ENCODE measurements around the gene ERF. TPM values are rescaled to one million over a fixed set of nuclear protein-coding genes. Genes with fewer than 3 reads are reported as not detected.

The ERF gene
- total and polyA plus RNA-seq, 2 of the 4 experiments (the other 2 are of a cell fraction), result 5.2 to 32.4 TPM

DNA sequence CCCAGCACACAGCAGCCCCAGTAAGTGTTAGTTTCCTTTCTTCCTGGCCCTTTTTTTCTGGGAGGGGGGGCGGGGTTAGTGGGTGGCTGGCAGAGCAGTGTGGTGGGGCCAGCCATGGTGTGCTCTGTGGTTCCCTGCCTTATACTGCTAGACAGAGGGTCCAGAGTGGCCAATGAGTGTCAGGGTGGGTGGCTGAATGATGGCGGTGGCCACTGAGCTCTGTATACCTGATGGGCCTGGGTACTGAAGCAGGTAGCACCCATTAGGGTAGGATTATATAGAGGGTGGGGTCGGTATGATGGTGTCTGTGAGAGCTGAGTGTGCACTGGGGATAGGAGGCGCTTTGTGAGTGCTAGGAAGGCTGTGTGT lies 27.9 kb upstream of the ERF start:
- peaks cover 10% of the 10 kb centered on the region for H3K36me3 ChIP-seq (ENCODE audit: control insufficient read depth, insufficient read depth, low read length)
- peaks cover 55% of the 10 kb centered on the region for H3K4me1 ChIP-seq (ENCODE audit: control insufficient read depth, insufficient read depth, low read length)
- POLR2A ChIA-PET (ENCODE audit: unreplicated experiment), result no interaction called here
- H3K23ac ChIP-seq (ENCODE audit: low read depth, low read length), result peak overlapping the region; percentile 92
- peaks cover 49% of the 10 kb centered on the region for H4K20me1 ChIP-seq (ENCODE audit: insufficient read depth, low read length)
- DNase-seq (no peak), ATAC-seq (ENCODE audit: low read depth) (no peak)
- peak overlapping the region in 1 of 2 experiments; percentile 80; a peak in 2 of 4 replicates for H4K8ac ChIP-seq (ENCODE audit: low read depth in 2 of 2, low read length in 2 of 2)
- H3K27me3 ChIP-seq (ENCODE audit: control insufficient read depth, insufficient read depth, low read length), result no peaks in the 10 kb centered on the region
- H3K14ac ChIP-seq (replicated peaks; ENCODE audit: low read depth, low read length), result peak overlapping the region; percentile 85
- H3K4ac ChIP-seq (ENCODE audit: low read depth, low read length), result peak overlapping the region; percentile 95
- peak overlapping the region; percentile 99 for H2AK9ac ChIP-seq (replicated peaks; ENCODE audit: low read depth, low read length, poor library complexity)
- WGBS, 2 experiments (ENCODE audit: extremely low coverage in 2 of 2, insufficient read length in 1 of 2), result 39% methylated on average over 2 of the region's 4 CpGs; no CpG with 5 or more reads in 1 of the 2 experiments
- H3K4me3 ChIP-seq (ENCODE audit: insufficient read depth, low read depth, low read length), result no peak overlapping the region
- no peaks in the 10 kb centered on the region for H3K9me3 ChIP-seq (ENCODE audit: control insufficient read depth, insufficient read depth, low read length)
- peaks cover 16% of the 10 kb centered on the region for H3K9me1 ChIP-seq (ENCODE audit: insufficient read depth, low read length)
- H3K9ac ChIP-seq (ENCODE audit: low read depth, low read length), result no peak overlapping the region
- H2BK5ac ChIP-seq (ENCODE audit: low read depth, low read length, poor library complexity, severe bottlenecking), result peak overlapping the region; percentile 86
- peak overlapping the region; percentile 87 for H2AFZ ChIP-seq (replicated peaks; ENCODE audit: low read length, poor library complexity)
- peaks cover 36 to 75% of the 10 kb centered on the region in 2 experiments for H3K79me1 ChIP-seq (ENCODE audit: low read depth in 1 of 2, low read length in 2 of 2)
- peak overlapping the region; percentile 91 for H4K91ac ChIP-seq (ENCODE audit: insufficient read depth, low read depth, low read length)
- dilution Hi-C loops (cut with HindIII; ENCODE audit: low sequenced_read_pairs, unreplicated experiment) (no loop called here), intact Hi-C loops (cut with micrococcal nuclease) (no loop called here), in situ Hi-C loops (cut with MboI; ENCODE audit: low sequenced_read_pairs) (no loop called here)
- peak overlapping the region; percentile 99 for H2AK5ac ChIP-seq (ENCODE audit: low read depth, low read length)
- peak overlapping the region; percentile 74; the same call in 1 of the 2 replicates for H2BK20ac ChIP-seq (ENCODE audit: low read depth, low read length)
- H3K27ac ChIP-seq (ENCODE audit: insufficient read depth, low read length), result peak overlapping the region; percentile 84
- H2BK120ac ChIP-seq (ENCODE audit: low read depth, low read length), result peak overlapping the region; percentile 65
- CTCF ChIA-PET, result no interaction called here
- peak overlapping the region; percentile 95 for H3K4me2 ChIP-seq (ENCODE audit: low read depth, low read length)
- H2BK15ac ChIP-seq (ENCODE audit: low read depth, low read length), result peak overlapping the region; percentile 73; the same call in 2 of the 3 replicates
- no peak overlapping the region for H4K5ac ChIP-seq (ENCODE audit: low read depth, low read length)
- no peak overlapping the region for H3K56ac ChIP-seq (ENCODE audit: extremely low read depth, insufficient read depth, low read length)
- no TSS peak for BruUV-seq (replicated peaks)
- no peak overlapping the region for H3K18ac ChIP-seq (ENCODE audit: low read depth, low read length)
- TF ChIP-seq CHD1 (IDR thresholded peaks at IDR 0.05; ENCODE audit: low read depth, low read length) (no peak), BHLHE40 (IDR thresholded peaks at IDR 0.05; ENCODE audit: low read depth, low read length) (no peak), MAFK (IDR thresholded peaks at IDR 0.05; ENCODE audit: low read depth, low read length) (no peak), NFE2L2 (IDR thresholded peaks at IDR 0.05; ENCODE audit: low read depth, low read length) (no peak), RAD21 (IDR thresholded peaks at IDR 0.05; ENCODE audit: low read length) (no peak), MAZ (IDR thresholded peaks at IDR 0.05; ENCODE audit: borderline replicate concordance, low read depth, low read length) (no peak)
- TF ChIP-seq, protein P1, sequence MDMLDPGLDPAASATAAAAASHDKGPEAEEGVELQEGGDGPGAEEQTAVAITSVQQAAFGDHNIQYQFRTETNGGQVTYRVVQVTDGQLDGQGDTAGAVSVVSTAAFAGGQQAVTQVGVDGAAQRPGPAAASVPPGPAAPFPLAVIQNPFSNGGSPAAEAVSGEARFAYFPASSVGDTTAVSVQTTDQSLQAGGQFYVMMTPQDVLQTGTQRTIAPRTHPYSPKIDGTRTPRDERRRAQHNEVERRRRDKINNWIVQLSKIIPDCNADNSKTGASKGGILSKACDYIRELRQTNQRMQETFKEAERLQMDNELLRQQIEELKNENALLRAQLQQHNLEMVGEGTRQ (IDR thresholded peaks at IDR 0.05; ENCODE audit: low read depth, low read length), result no peak
- TF ChIP-seq, protein P2, sequence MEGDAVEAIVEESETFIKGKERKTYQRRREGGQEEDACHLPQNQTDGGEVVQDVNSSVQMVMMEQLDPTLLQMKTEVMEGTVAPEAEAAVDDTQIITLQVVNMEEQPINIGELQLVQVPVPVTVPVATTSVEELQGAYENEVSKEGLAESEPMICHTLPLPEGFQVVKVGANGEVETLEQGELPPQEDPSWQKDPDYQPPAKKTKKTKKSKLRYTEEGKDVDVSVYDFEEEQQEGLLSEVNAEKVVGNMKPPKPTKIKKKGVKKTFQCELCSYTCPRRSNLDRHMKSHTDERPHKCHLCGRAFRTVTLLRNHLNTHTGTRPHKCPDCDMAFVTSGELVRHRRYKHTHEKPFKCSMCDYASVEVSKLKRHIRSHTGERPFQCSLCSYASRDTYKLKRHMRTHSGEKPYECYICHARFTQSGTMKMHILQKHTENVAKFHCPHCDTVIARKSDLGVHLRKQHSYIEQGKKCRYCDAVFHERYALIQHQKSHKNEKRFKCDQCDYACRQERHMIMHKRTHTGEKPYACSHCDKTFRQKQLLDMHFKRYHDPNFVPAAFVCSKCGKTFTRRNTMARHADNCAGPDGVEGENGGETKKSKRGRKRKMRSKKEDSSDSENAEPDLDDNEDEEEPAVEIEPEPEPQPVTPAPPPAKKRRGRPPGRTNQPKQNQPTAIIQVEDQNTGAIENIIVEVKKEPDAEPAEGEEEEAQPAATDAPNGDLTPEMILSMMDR (conservative IDR thresholded peaks at IDR 0.05; ENCODE audit: low read depth, low read length), result no peak
